ENCODE results near the gene MEIOSIN.

Gene MEIOSIN

GRCh38 chr19:45763691-45764294, 30.6 kb downstream of the MEIOSIN start:
- DNase-seq (ENCODE audit: extremely low read depth in 1 of 2, low read depth in 1 of 2) = no peak

GRCh38 chr19:45764475-45764874, 31.2 kb downstream of the MEIOSIN start:
- DNase-seq (ENCODE audit: extremely low read depth in 1 of 2, low read depth in 1 of 2) = no peak

- DNase-seq (ENCODE audit: extremely low read depth in 1 of 2, low read depth in 1 of 2) = no peak
Measured at GRCh38 chr19:45764945-45765701, 31.9 kb downstream of the MEIOSIN start.

- DNase-seq (ENCODE audit: extremely low read depth in 1 of 2, low read depth in 1 of 2) = no peak
Measured at GRCh38 chr19:45765702-45766295, 32.6 kb downstream of the MEIOSIN start.

- no peak for DNase-seq (ENCODE audit: extremely low read depth in 1 of 2, low read depth in 1 of 2)
Measured at GRCh38 chr19:45766296-45766868, 33.1 kb downstream of the MEIOSIN start.

GRCh38 chr19:45766869-45767346, 33.7 kb downstream of the MEIOSIN start:
- no peak for DNase-seq (ENCODE audit: extremely low read depth in 1 of 2, low read depth in 1 of 2)

- no peak for DNase-seq (ENCODE audit: extremely low read depth in 1 of 2, low read depth in 1 of 2)
Measured at GRCh38 chr19:45767410-45767880, 34.2 kb downstream of the MEIOSIN start.

GRCh38 chr19:45767881-45768654, 34.8 kb downstream of the MEIOSIN start:
- DNase-seq (ENCODE audit: extremely low read depth in 1 of 2, low read depth in 1 of 2) = no peak

GRCh38 chr19:45768655-45768983, 35.4 kb downstream of the MEIOSIN start:
- no peak for DNase-seq (ENCODE audit: extremely low read depth in 1 of 2, low read depth in 1 of 2)

GRCh38 chr19:45768984-45769782, 35.9 kb downstream of the MEIOSIN start, which contains the start of gene SIX5:
TSS of gene SIX5 (minus strand) at chr19:45769252. CDS start at chr19:45768844, 408 bp downstream.
- peak; percentile 77 to 85 for DNase-seq (ENCODE audit: extremely low read depth in 1 of 2, low read depth in 1 of 2)

GRCh38 chr19:45769821-45770191, 36.6 kb downstream of the MEIOSIN start:
- no peak for DNase-seq (ENCODE audit: extremely low read depth in 1 of 2, low read depth in 1 of 2)

- peak; percentile 68 to 86 for DNase-seq (ENCODE audit: extremely low read depth in 1 of 2, low read depth in 1 of 2)
Measured at GRCh38 chr19:45770192-45771101, 37.2 kb downstream of the MEIOSIN start.

- DNase-seq (ENCODE audit: extremely low read depth in 1 of 2, low read depth in 1 of 2) = no peak
Measured at GRCh38 chr19:45771311-45771933, 38.2 kb downstream of the MEIOSIN start.

- no peak for DNase-seq (ENCODE audit: extremely low read depth in 1 of 2, low read depth in 1 of 2)
Measured at GRCh38 chr19:45772130-45772840, 39.0 kb downstream of the MEIOSIN start.

- DNase-seq (ENCODE audit: extremely low read depth in 1 of 2, low read depth in 1 of 2) = no peak
Measured at GRCh38 chr19:45772912-45773311, 39.7 kb downstream of the MEIOSIN start.

- no peak for DNase-seq (ENCODE audit: extremely low read depth in 1 of 2, low read depth in 1 of 2)
Measured at GRCh38 chr19:45773384-45773783, 40.1 kb downstream of the MEIOSIN start.

GRCh38 chr19:45774765-45775164, 41.5 kb downstream of the MEIOSIN start:
- no peak for DNase-seq (ENCODE audit: extremely low read depth in 1 of 2, low read depth in 1 of 2)

- no peak for DNase-seq (ENCODE audit: extremely low read depth in 1 of 2, low read depth in 1 of 2)
Measured at GRCh38 chr19:45777395-45777961, 44.2 kb downstream of the MEIOSIN start.
